WTC11 (cell line): ENCODE measurements around the gene PTBP2.

Experiments used
- ESRRA ChIP-seq: sonication (generic); formaldehyde crosslinking; IDR thresholded peaks from 2 replicates; pipeline ENCODE4 v1.8.1; 2022; ENCODE audit warnings: mild to moderate bottlenecking, missing genetic modification reagents, borderline replicate concordance
- IRF2 ChIP-seq: sonication (generic); formaldehyde crosslinking; IDR thresholded peaks from 2 replicates; pipeline ENCODE4 v1.8.0; 2022; ENCODE audit warnings: low read depth, missing genetic modification reagents, borderline replicate concordance
- JUN ChIP-seq: sonication (generic); formaldehyde crosslinking; IDR thresholded peaks from 2 replicates; pipeline ENCODE4 v1.8.0; 2023; ENCODE audit warnings: mild to moderate bottlenecking, missing genetic modification reagents
- KAT7 ChIP-seq: sonication (generic); formaldehyde crosslinking; IDR thresholded peaks from 2 replicates; pipeline ENCODE4 v1.8.1; 2023; ENCODE audit warnings: missing genetic modification reagents, mild to moderate bottlenecking, borderline replicate concordance
- TCF7 ChIP-seq: sonication (generic); formaldehyde crosslinking; IDR thresholded peaks from 2 replicates; pipeline ENCODE4 v1.8.0; 2022; ENCODE audit warnings: mild to moderate bottlenecking, low read depth, missing genetic modification reagents, moderate library complexity
- TP53 ChIP-seq: sonication (generic); formaldehyde crosslinking; IDR thresholded peaks from 2 replicates; pipeline ENCODE4 v1.8.1; 2023; ENCODE audit warnings: mild to moderate bottlenecking, missing genetic modification reagents
- TF ChIP-seq, protein P1 (sequence below): fragments of 200-600 bp; IDR thresholded peaks from 2 replicates; pipeline ENCODE4 v1.8.0; 2022; ENCODE audit warnings: antibody characterized with exemption
- TF ChIP-seq, protein P2 (sequence below): sonication (generic); formaldehyde crosslinking; IDR thresholded peaks from 2 replicates; pipeline ENCODE4 v1.8.0; 2022; ENCODE audit warnings: mild to moderate bottlenecking, missing genetic modification reagents
- TF ChIP-seq, protein P3 (sequence below): sonication (generic); formaldehyde crosslinking; IDR thresholded peaks from 2 replicates; pipeline ENCODE4 v1.8.1; 2023; ENCODE audit warnings: mild to moderate bottlenecking, missing genetic modification reagents, moderate library complexity
- TF ChIP-seq, protein P4 (sequence below): sonication (generic); formaldehyde crosslinking; IDR thresholded peaks from 2 replicates; pipeline ENCODE4 v1.8.1; 2022; ENCODE audit warnings: mild to moderate bottlenecking, missing genetic modification reagents, moderate library complexity, borderline replicate concordance
- TF ChIP-seq, protein P5 (sequence below): sonication (generic); formaldehyde crosslinking; IDR thresholded peaks from 2 replicates; pipeline ENCODE4 v1.8.0; 2023; ENCODE audit warnings: missing genetic modification reagents
- TF ChIP-seq, protein P6 (sequence below): sonication (generic); formaldehyde crosslinking; IDR thresholded peaks from 2 replicates; pipeline ENCODE4 v1.8.1; 2023; ENCODE audit warnings: mild to moderate bottlenecking, missing genetic modification reagents
- TF ChIP-seq, protein P7 (sequence below): sonication (generic); formaldehyde crosslinking; conservative IDR thresholded peaks from 2 replicates; pipeline ENCODE4 v1.8.1; 2023; ENCODE audit warnings: mild to moderate bottlenecking, low read depth, missing genetic modification reagents, moderate library complexity

DNA sequence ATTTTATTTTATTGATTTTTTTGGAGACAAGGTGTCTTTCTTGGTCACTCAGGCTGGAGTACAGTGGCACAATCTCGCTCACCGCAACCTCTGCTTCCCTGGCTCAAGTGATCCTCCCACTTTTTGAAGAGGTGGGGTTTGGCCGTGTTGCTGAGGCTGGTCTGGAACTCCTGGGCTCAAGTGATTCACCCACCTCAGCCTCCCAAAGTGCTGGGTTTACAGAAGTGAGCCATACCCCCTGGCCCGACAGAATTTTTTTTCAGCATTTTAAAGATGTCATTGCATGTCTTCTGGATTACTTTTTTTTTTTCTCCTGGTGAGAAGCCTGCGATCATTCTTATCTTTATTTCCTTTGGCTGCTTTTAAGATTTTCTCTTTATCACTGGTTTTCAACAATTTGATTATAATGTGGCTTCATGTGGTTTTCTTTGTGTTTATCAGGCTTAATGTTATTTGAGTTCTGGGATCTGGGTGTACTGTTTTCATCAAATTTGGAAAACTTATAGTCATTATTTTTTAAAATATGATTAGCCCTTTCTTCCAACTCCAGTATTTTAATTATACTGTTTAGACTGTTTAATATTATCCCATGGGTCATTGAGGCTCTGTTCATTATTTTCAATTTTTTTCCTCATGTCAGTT is 23.1 kb upstream of the PTBP2 start:
- TF ChIP-seq, protein P1, sequence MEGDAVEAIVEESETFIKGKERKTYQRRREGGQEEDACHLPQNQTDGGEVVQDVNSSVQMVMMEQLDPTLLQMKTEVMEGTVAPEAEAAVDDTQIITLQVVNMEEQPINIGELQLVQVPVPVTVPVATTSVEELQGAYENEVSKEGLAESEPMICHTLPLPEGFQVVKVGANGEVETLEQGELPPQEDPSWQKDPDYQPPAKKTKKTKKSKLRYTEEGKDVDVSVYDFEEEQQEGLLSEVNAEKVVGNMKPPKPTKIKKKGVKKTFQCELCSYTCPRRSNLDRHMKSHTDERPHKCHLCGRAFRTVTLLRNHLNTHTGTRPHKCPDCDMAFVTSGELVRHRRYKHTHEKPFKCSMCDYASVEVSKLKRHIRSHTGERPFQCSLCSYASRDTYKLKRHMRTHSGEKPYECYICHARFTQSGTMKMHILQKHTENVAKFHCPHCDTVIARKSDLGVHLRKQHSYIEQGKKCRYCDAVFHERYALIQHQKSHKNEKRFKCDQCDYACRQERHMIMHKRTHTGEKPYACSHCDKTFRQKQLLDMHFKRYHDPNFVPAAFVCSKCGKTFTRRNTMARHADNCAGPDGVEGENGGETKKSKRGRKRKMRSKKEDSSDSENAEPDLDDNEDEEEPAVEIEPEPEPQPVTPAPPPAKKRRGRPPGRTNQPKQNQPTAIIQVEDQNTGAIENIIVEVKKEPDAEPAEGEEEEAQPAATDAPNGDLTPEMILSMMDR, result no peak
- TF ChIP-seq, protein P2, sequence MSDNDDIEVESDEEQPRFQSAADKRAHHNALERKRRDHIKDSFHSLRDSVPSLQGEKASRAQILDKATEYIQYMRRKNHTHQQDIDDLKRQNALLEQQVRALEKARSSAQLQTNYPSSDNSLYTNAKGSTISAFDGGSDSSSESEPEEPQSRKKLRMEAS (CRISPR knock-in tag), result no peak
- TF ChIP-seq TP53 (CRISPR knock-in tag) (no peak), ESRRA (CRISPR knock-in tag) (no peak), IRF2 (no peak), JUN (CRISPR knock-in tag) (no peak), TCF7 (CRISPR knock-in tag) (no peak), KAT7 (CRISPR knock-in tag) (no peak)
- TF ChIP-seq, protein P3, sequence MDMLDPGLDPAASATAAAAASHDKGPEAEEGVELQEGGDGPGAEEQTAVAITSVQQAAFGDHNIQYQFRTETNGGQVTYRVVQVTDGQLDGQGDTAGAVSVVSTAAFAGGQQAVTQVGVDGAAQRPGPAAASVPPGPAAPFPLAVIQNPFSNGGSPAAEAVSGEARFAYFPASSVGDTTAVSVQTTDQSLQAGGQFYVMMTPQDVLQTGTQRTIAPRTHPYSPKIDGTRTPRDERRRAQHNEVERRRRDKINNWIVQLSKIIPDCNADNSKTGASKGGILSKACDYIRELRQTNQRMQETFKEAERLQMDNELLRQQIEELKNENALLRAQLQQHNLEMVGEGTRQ (CRISPR knock-in tag), result no peak
- TF ChIP-seq, protein P4, sequence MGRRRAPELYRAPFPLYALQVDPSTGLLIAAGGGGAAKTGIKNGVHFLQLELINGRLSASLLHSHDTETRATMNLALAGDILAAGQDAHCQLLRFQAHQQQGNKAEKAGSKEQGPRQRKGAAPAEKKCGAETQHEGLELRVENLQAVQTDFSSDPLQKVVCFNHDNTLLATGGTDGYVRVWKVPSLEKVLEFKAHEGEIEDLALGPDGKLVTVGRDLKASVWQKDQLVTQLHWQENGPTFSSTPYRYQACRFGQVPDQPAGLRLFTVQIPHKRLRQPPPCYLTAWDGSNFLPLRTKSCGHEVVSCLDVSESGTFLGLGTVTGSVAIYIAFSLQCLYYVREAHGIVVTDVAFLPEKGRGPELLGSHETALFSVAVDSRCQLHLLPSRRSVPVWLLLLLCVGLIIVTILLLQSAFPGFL (CRISPR knock-in tag), result no peak
- TF ChIP-seq, protein P5, sequence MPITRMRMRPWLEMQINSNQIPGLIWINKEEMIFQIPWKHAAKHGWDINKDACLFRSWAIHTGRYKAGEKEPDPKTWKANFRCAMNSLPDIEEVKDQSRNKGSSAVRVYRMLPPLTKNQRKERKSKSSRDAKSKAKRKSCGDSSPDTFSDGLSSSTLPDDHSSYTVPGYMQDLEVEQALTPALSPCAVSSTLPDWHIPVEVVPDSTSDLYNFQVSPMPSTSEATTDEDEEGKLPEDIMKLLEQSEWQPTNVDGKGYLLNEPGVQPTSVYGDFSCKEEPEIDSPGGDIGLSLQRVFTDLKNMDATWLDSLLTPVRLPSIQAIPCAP (CRISPR knock-in tag), result no peak
- TF ChIP-seq, protein P6, sequence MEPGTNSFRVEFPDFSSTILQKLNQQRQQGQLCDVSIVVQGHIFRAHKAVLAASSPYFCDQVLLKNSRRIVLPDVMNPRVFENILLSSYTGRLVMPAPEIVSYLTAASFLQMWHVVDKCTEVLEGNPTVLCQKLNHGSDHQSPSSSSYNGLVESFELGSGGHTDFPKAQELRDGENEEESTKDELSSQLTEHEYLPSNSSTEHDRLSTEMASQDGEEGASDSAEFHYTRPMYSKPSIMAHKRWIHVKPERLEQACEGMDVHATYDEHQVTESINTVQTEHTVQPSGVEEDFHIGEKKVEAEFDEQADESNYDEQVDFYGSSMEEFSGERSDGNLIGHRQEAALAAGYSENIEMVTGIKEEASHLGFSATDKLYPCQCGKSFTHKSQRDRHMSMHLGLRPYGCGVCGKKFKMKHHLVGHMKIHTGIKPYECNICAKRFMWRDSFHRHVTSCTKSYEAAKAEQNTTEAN, result no peak
- TF ChIP-seq, protein P7, sequence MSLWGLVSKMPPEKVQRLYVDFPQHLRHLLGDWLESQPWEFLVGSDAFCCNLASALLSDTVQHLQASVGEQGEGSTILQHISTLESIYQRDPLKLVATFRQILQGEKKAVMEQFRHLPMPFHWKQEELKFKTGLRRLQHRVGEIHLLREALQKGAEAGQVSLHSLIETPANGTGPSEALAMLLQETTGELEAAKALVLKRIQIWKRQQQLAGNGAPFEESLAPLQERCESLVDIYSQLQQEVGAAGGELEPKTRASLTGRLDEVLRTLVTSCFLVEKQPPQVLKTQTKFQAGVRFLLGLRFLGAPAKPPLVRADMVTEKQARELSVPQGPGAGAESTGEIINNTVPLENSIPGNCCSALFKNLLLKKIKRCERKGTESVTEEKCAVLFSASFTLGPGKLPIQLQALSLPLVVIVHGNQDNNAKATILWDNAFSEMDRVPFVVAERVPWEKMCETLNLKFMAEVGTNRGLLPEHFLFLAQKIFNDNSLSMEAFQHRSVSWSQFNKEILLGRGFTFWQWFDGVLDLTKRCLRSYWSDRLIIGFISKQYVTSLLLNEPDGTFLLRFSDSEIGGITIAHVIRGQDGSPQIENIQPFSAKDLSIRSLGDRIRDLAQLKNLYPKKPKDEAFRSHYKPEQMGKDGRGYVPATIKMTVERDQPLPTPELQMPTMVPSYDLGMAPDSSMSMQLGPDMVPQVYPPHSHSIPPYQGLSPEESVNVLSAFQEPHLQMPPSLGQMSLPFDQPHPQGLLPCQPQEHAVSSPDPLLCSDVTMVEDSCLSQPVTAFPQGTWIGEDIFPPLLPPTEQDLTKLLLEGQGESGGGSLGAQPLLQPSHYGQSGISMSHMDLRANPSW (CRISPR knock-in tag), result no peak
